Measurements from ENCODE around the gene PARD3. TPM values are rescaled to one million over a fixed set of nuclear protein-coding genes. Genes with fewer than 3 reads are reported as not detected.

Gene PARD3
- total RNA-seq, 3 donors from 2014 or later = 39.5 to 87.9 (median 47.0) TPM

GRCh38 chr10:34156781-34157425 lies 658.2 kb downstream of the PARD3 start:
- no peak for TF ChIP-seq CTCF (IDR thresholded peaks at IDR 0.05)
- Histone ChIP-seq H3K9me3 (no peaks in the 10 kb centered on the region), H3K36me3 (ENCODE audit: low read depth) (no peaks in the 10 kb centered on the region), H3K4me1 (ENCODE audit: low read depth) (no peaks in the 10 kb centered on the region), H3K4me3 (no peak overlapping the region)
- intact Hi-C loops (cut with DNase I, micrococcal nuclease) = no loop called here
- ATAC-seq (no peak), DNase-seq (no peak)

DNA sequence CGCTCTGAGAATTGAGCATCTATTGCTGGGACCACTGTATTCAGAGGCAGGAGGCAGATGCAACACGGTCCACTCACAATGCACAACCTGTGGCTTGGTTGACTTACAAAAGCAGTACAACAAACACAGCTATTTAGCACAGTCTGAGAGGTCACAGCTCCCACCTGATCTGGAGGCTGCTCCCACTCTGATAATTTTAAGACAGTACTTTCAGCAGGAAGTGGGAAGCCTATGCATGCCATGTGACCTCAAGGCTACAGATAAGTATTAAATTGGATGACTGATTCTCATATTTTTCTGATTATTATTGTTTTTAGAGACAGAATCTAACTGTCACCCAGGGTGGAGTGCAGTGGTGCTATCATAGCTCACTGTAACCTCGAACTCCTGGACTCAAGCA lies 659.3 kb downstream of the PARD3 start:
- TF ChIP-seq CTCF (IDR thresholded peaks at IDR 0.05) = no peak
- DNase-seq = no peak
- H3K4me3 ChIP-seq = no peak overlapping the region
- no peaks in the 10 kb centered on the region for H3K36me3 ChIP-seq (ENCODE audit: low read depth)
- intact Hi-C loops (cut with DNase I, micrococcal nuclease) = no loop called here
- no peaks in the 10 kb centered on the region for H3K4me1 ChIP-seq (ENCODE audit: low read depth)
- ATAC-seq = no peak
- no peaks in the 10 kb centered on the region for H3K9me3 ChIP-seq

- DNase-seq (no peak), ATAC-seq (no peak)
- Histone ChIP-seq H3K36me3 (ENCODE audit: low read depth) (no peaks in the 10 kb centered on the region), H3K4me3 (no peak overlapping the region), H3K9me3 (no peaks in the 10 kb centered on the region), H3K4me1 (ENCODE audit: low read depth) (no peaks in the 10 kb centered on the region)
- intact Hi-C loops (cut with DNase I, micrococcal nuclease) = no loop called here
- no peak for TF ChIP-seq CTCF (IDR thresholded peaks at IDR 0.05)
Measured at GRCh38 chr10:34154383-34154900, 660.7 kb downstream of the PARD3 start.

DNA sequence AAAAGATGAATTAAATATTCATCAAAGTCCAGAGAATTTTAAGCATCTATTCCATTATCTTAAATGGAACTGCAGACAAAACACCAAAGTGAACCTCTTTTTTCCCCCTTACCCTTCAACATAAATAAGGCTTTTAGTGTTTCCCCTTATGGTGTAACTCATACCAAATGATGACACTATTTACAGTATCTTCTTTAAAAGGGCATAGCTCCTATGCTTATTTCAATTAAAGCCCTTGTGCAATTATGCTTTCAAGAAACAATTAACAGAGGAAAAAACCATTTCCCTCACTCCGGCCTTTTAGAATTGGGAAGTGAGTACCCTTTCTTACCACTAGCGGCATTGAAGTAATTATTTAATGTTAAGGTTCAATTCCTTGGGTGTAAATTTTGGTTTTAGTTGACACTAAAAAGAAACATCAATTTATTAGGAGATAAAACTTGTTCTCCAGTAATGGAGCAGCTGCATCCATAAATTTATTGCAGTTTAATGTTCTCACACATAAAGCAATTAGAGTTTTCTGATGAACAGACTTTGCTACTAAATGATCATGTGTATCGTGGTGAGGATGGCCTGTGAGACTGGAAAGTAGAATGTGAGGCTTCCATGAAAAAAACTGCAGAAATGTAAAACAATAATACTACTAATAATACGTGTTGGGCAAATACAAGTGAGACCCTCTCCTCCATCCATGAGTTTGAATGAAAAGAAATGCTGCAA lies 661.3 kb downstream of the PARD3 start:
- H3K36me3 ChIP-seq (ENCODE audit: low read depth) = no peaks in the 10 kb centered on the region
- intact Hi-C loops (cut with DNase I, micrococcal nuclease) = no loop called here
- no peak overlapping the region for H3K4me3 ChIP-seq
- H3K4me1 ChIP-seq (ENCODE audit: low read depth) = no peaks in the 10 kb centered on the region
- ATAC-seq = no peak
- no peak for TF ChIP-seq CTCF (IDR thresholded peaks at IDR 0.05)
- no peaks in the 10 kb centered on the region for H3K9me3 ChIP-seq
- no peak for DNase-seq

- no peak for ATAC-seq
- Histone ChIP-seq H3K36me3 (ENCODE audit: low read depth) (no peaks in the 10 kb centered on the region), H3K4me1 (ENCODE audit: low read depth) (no peaks in the 10 kb centered on the region), H3K9me3 (no peaks in the 10 kb centered on the region), H3K4me3 (no peak overlapping the region)
- no peak for TF ChIP-seq CTCF (IDR thresholded peaks at IDR 0.05)
- intact Hi-C loops (cut with DNase I, micrococcal nuclease) = no loop called here
- no peak for DNase-seq
Measured at GRCh38 chr10:34152434-34152833, 662.7 kb downstream of the PARD3 start.
